ENCODE results near the gene DLGAP1.

The DLGAP1 gene

DNA sequence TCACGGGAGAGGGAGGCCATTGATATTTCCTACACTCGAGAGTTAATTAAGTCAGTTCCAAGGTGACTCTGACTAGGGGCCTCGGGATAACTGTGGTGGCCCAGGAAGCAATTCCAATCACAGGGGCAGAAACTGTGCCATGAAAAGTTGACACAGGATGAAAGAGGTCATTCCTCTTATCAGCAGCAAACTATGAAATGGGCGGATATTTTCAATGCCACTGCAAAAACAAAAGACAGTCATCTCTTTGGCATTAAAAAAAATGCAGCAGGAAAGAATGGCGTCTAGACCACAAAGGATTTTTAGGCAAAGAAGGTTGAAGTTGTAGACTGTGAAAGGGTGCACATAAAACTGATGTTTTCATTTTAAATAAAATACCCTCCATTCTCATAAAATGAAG is 955.1 kb downstream of the DLGAP1 start:
- Histone ChIP-seq H3K36me3 (ENCODE audit: control insufficient read depth, insufficient read depth, low read length) (no peaks in the 10 kb centered on the region), H3K4me3 (replicated peaks; ENCODE audit: low read depth, low read length) (no peak overlapping the region), H3K27me3 (replicated peaks; ENCODE audit: control insufficient read depth, insufficient read depth, low read length) (no peaks in the 10 kb centered on the region; the same call in none of the 2 replicates)
- TF ChIP-seq, protein P1, sequence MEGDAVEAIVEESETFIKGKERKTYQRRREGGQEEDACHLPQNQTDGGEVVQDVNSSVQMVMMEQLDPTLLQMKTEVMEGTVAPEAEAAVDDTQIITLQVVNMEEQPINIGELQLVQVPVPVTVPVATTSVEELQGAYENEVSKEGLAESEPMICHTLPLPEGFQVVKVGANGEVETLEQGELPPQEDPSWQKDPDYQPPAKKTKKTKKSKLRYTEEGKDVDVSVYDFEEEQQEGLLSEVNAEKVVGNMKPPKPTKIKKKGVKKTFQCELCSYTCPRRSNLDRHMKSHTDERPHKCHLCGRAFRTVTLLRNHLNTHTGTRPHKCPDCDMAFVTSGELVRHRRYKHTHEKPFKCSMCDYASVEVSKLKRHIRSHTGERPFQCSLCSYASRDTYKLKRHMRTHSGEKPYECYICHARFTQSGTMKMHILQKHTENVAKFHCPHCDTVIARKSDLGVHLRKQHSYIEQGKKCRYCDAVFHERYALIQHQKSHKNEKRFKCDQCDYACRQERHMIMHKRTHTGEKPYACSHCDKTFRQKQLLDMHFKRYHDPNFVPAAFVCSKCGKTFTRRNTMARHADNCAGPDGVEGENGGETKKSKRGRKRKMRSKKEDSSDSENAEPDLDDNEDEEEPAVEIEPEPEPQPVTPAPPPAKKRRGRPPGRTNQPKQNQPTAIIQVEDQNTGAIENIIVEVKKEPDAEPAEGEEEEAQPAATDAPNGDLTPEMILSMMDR (IDR thresholded peaks at IDR 0.05; ENCODE audit: insufficient read depth, low read length, poor library complexity, severe bottlenecking) = no peak
- DNase-seq (ENCODE audit: extremely low read depth, insufficient read length) = no peak

DNA sequence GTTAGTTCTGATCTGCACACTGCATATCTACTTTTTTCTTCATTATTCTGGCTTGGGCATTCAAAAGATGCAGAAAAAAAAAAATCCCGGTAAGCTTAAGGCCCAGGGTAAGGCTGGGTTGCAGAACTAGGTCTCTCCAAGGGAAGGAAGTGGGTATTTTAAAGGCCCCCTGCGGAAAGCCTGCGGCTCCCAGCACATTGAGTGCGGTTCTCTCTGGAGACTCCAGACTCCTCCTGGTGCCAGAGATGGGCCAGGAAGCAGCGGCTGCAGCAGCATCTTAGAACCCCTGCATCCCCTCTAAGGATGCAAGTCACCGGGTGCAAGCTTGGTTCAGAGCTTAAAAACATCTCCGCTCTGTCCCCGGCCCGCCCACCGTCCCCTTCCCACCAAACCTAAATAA is 955.6 kb downstream of the DLGAP1 start:
- TF ChIP-seq, protein P1 (IDR thresholded peaks at IDR 0.05; ENCODE audit: insufficient read depth, low read length, poor library complexity, severe bottlenecking) = no peak
- H3K27me3 ChIP-seq (replicated peaks; ENCODE audit: control insufficient read depth, insufficient read depth, low read length) = no peaks in the 10 kb centered on the region; the same call in none of the 2 replicates
- no peak for DNase-seq (ENCODE audit: extremely low read depth, insufficient read length)
- H3K36me3 ChIP-seq (ENCODE audit: control insufficient read depth, insufficient read depth, low read length) = no peaks in the 10 kb centered on the region
- no peak overlapping the region for H3K4me3 ChIP-seq (replicated peaks; ENCODE audit: low read depth, low read length)

DNA sequence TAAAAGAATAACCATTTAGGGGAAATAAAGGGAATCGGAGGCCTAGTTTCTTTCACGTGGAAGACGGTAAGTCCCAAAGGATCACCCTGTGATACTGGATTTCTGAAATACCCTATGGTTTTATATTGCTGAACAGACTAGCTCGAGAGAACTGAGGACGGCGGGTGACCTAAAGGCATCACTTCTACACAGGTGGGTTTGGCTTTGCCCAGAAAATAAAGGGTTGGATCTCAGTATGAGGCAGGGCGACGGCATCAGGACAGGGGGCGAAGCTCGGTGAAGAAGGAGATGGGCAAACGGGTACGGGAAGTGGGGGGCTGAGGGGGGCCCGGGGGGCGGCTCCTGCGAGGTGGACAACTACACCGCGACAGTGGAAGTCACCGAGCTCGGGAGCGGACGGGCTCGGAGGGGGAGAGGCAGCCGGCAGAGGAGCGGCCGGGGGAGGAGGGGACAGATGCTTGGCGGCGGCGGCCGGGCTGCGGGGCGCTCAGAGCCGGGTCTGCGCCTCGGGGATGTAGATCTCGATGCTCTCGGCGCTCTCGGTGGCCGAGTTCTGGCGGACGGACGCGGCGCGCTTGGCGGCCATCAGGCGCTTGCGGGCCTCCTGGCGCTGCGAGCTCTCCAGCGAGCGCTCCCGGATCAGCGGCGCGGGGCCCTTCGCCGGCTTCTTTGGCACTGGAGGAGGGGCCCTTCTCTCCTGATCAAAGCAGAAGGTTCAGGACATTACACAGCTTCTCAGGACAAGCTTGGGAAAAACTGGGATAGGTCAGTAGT is 956.2 kb downstream of the DLGAP1 start:
- H3K4me3 ChIP-seq (replicated peaks; ENCODE audit: low read depth, low read length) = no peak overlapping the region
- TF ChIP-seq, protein P1 (IDR thresholded peaks at IDR 0.05; ENCODE audit: insufficient read depth, low read length, poor library complexity, severe bottlenecking) = no peak
- no peak for DNase-seq (ENCODE audit: extremely low read depth, insufficient read length)

DNA sequence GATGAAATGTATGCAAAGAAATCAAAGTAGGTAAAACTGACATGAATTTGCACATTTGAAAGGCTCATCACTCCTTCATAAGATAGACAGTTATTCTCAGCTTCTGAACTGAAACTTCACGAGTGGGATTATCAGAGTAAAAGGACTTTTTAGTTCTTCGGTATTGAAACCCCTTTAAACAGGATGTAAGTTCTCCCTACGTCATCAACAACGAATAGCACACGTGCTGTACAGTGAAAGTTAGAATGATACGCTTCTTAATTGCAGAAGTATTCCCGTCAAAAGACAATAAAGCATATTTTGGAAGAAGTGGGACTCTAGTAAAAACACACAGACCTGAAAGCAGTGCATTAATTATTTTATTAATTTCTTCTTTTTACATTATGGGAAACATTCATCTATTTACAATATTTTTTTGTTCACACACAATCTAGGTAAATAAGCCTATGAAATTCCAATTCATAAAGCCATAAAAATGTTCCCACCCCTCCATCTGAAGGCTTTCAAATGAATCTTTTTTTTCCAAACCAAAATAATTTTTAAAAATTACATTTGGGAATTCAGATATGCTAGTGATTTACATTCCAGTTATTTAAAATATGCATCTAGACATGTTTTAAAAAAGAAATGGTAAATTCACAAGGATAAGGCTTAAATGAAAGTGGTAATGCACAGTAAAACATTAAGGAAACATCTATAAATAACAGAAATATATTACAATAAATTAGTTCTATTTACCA is 959.2 kb downstream of the DLGAP1 start:
- Histone ChIP-seq H3K4me3 (replicated peaks; ENCODE audit: low read depth, low read length) (no peak overlapping the region), H3K36me3 (ENCODE audit: control insufficient read depth, insufficient read depth, low read length) (no peaks in the 10 kb centered on the region), H3K27me3 (replicated peaks; ENCODE audit: control insufficient read depth, insufficient read depth, low read length) (no peaks in the 10 kb centered on the region; the same call in none of the 2 replicates)
- DNase-seq (ENCODE audit: extremely low read depth, insufficient read length) = no peak
- TF ChIP-seq, protein P1 (IDR thresholded peaks at IDR 0.05; ENCODE audit: insufficient read depth, low read length, poor library complexity, severe bottlenecking) = no peak

More for the DNA sequence above, 956.2 kb downstream of the DLGAP1 start:
- no peaks in the 10 kb centered on the region; the same call in none of the 2 replicates for H3K27me3 ChIP-seq (replicated peaks; ENCODE audit: control insufficient read depth, insufficient read depth, low read length)
- H3K36me3 ChIP-seq (ENCODE audit: control insufficient read depth, insufficient read depth, low read length) = no peaks in the 10 kb centered on the region

DNA sequence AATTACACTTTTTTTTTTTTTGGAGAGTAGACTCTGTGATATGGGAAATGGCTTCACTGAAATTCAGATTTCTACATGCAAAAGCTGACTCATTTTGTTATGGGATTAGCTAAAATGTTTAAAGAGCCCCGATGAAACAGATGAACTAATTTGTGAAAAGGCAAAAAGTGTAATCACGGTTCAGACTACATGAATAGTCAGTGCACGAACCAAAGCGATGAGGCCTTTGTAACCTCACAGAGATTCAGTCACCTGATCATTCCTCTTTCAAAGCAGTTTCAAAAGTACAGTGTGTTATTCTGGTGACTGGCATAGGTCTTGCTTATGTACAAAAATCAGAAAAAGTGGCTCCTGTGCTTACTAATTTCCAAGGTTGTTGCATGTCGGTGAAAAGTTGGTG is 960.5 kb downstream of the DLGAP1 start:
- Histone ChIP-seq H3K27me3 (replicated peaks; ENCODE audit: control insufficient read depth, insufficient read depth, low read length) (no peaks in the 10 kb centered on the region; the same call in 1 of the 2 replicates), H3K36me3 (ENCODE audit: control insufficient read depth, insufficient read depth, low read length) (no peaks in the 10 kb centered on the region), H3K4me3 (replicated peaks; ENCODE audit: low read depth, low read length) (no peak overlapping the region)
- TF ChIP-seq, protein P1 (IDR thresholded peaks at IDR 0.05; ENCODE audit: insufficient read depth, low read length, poor library complexity, severe bottlenecking) = no peak
- DNase-seq (ENCODE audit: extremely low read depth, insufficient read length) = no peak

Measured in GM06990 (cell line).